GM12891 (cell line): ENCODE measurements around the gene TSPAN12.

ENCODE experiments used
- POLR2A ChIP-seq: IDR thresholded peaks from 2 replicates; pipeline ENCODE4 v1.6.1; 2011; ENCODE audit warnings: low read depth, low read length, control low read depth
- POLR2AphosphoS5 ChIP-seq: IDR thresholded peaks from 2 replicates; pipeline ENCODE4 v1.6.1; 2011; ENCODE audit warnings: low read depth, low read length, control low read depth
- POU2F2 ChIP-seq: IDR thresholded peaks from 2 replicates; pipeline ENCODE4 v1.6.1; 2011; ENCODE audit warnings: low read depth, mild to moderate bottlenecking, control low read depth, low read length, moderate library complexity
- SPI1 ChIP-seq: IDR thresholded peaks from 2 replicates; pipeline ENCODE4 v1.6.1; 2011; ENCODE audit warnings: low read depth, low read length, control low read depth
- TAF1 ChIP-seq: IDR thresholded peaks from 2 replicates; pipeline ENCODE4 v1.6.1; 2011; ENCODE audit warnings: low read depth, low read length, control low read depth

GRCh38 chr7:120738816-120739215 is 119.1 kb downstream of the TSPAN12 start:
- TF ChIP-seq POLR2A (no peak), POU2F2 (no peak), SPI1 (no peak), TAF1 (no peak), POLR2AphosphoS5 (no peak)
